Fibroblast of mammary gland (primary cell): ENCODE results near the gene DLG2.

Experiments used
- DNase-seq: peaks from one replicate; pipeline ENCODE4 v3.0.0-alpha.2; 2010; ENCODE audit warnings: low read depth
- H3K4me3 ChIP-seq: 2 replicates; pipeline ENCODE4 v1.5.1; 2011; ENCODE audit warnings: low read depth, mild to moderate bottlenecking, low read length, moderate library complexity; ENCODE audit not compliant: control insufficient read depth
- TF ChIP-seq, protein P1 (sequence below): conservative IDR thresholded peaks from 2 replicates; pipeline ENCODE4 v1.5.1; 2011; ENCODE audit warnings: low read depth, low read length, inconsistent platforms; ENCODE audit not compliant: control insufficient read depth, insufficient read depth

The DLG2 gene

DNA sequence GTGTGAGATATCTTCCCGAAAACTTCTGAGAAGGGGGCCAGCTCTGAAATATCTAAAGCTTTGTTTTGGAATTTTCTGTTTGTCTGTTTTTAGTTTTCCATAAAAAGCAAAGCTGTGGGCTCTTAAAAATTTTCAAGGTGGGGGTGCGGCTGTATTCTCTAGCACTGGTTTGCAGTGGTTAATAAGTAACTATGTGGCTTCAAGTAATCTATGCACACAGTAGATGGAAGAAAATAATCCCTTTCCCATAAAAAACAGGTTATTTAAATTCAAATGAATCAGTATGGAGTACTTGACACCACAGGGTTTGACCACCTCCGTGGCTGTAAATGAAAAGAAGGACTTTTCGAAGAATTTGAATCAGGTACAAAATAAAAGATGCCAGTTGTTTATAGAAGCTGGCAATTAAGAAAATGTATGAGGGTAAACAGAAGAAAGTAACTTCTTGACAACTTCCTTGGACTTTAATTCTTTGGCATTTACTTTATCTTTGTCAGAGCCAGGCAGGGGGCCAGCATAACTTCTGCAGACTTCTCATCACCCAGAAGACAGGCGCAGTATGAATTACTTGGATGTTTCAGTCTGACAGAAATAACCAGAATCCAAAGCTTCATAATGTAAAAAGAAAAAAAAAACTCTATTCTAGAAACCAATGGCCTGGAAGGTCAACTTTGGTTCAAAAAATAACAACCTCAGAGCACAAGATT is 981.0 kb downstream of the DLG2 start:
- no peak overlapping the region for H3K4me3 ChIP-seq
- no peak for DNase-seq
- TF ChIP-seq, protein P1, sequence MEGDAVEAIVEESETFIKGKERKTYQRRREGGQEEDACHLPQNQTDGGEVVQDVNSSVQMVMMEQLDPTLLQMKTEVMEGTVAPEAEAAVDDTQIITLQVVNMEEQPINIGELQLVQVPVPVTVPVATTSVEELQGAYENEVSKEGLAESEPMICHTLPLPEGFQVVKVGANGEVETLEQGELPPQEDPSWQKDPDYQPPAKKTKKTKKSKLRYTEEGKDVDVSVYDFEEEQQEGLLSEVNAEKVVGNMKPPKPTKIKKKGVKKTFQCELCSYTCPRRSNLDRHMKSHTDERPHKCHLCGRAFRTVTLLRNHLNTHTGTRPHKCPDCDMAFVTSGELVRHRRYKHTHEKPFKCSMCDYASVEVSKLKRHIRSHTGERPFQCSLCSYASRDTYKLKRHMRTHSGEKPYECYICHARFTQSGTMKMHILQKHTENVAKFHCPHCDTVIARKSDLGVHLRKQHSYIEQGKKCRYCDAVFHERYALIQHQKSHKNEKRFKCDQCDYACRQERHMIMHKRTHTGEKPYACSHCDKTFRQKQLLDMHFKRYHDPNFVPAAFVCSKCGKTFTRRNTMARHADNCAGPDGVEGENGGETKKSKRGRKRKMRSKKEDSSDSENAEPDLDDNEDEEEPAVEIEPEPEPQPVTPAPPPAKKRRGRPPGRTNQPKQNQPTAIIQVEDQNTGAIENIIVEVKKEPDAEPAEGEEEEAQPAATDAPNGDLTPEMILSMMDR, result no peak

DNA sequence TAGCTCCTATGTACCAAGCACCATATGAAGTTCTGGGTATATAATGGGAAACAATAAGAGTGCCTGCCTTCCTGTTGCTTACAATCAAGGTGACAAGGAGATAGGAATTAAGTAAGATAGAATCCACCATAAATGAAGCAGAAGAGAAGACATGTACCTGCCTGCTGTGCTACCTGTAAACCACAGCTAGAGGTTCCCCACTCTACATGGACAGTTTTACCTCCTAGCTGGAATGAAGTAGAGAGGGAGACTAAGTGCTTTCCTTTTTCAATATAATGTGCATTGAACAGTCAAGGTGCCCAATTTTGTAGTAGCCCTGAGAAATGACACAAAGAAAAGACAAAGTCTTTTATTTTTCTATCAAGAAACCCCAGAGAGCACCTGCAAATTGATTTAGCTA is 984.6 kb downstream of the DLG2 start:
- no peak for DNase-seq
- TF ChIP-seq, protein P1, result no peak

DNA sequence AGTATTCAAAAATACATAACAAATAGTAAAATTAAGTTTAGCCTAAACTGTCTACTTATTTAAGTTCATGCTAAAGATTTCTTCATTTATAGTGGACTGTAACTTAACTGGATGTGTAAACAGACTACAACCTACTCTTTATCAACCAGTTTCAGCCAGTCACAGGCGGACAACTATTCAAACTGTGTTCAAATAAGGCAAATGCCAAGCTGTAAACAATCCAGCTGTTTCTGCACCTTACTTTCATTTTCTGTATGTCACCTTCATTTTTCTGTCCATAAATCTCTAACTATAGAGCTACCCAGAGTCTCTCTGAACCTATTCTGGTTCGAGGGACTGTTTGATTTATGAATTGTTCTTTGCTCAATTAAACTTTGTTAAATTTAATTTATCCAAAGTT is 992.8 kb downstream of the DLG2 start:
- TF ChIP-seq, protein P1, result no peak
- H3K4me3 ChIP-seq, result no peak overlapping the region
- no peak for DNase-seq

More for the DNA sequence above, 984.6 kb downstream of the DLG2 start:
- no peak overlapping the region for H3K4me3 ChIP-seq

DNA sequence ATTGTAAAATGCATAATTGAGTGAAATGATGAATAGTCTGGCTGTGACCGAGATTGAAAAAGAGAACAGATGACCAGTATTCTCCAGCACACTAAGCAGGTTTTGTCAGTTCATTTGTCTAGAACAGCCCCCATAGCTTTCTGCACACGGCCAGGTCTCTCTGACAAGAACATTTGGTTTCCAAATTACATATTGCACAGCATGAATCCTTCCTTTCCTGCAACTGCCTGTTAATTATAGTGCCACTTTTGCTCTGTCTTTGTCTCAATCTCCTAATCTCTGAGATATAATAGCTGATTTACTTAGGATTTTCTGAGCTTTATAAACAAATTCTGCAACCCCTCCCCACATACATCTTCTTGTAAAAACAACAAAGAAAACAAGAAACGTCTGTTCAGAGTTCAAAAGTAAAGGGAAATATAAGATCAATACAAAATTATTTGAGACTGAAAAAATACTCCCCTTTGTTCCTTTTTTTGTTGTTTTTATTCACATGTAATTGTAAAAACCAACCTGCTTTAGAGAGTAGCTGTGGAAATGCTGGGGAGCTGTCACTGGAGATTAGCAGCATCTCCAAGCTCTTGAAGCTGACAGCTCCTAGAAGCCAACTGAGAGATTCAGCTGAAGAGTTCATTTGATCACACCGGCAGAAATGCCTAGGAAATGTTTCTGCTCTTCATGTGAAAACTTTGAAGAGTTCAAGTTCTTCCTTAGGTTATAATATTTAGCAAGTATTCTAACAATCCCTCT is 998.1 kb downstream of the DLG2 start:
- no peak for DNase-seq
- no peak overlapping the region for H3K4me3 ChIP-seq
- TF ChIP-seq, protein P1, result no peak

DNA sequence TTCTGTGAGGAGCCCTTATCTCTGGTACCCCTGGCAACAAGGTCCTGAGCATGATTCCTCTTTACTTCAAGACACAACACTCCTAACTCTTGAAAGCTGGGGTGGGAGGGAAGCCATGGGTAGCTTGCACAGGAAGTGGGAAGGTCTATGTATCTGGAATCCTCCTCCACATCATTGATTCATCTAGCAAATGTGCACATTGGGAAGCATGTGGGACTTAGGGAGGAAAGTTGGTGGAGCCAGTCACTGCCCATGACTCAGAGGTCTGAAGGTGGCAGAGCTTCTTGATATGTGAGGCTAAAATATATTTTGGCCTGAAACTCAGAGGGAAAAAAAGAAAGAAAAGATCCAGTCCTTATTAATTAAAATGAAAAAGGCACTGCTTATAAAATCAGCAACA is 1000.9 kb downstream of the DLG2 start:
- TF ChIP-seq, protein P1, result no peak
- H3K4me3 ChIP-seq, result no peak overlapping the region
- DNase-seq, result peak; percentile 20

DNA sequence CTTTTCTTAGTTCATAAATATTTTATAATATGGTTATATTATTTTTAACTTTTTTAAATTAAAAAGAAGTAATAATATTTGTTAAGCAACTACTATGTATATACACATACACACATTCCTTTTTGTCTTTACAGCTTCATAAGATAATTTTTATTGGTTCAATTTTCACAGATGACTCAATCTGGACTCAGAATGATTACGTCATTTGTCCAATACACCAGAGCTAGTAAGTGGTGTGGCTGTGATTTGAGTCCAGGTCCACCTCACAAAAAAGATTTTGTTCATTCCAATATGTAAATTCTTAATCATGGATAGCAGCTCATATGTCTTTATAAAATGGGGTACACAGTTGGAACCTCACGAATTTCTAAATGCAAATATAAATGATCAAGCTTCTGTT is 1014.5 kb downstream of the DLG2 start:
- TF ChIP-seq, protein P1, result no peak
- no peak overlapping the region for H3K4me3 ChIP-seq
- DNase-seq, result peak; percentile 3
